A549 treated with AZD9567 at 1 μM for 4 hours (cell line): ENCODE measurements around the gene CFTR. TPM values are rescaled to one million over a fixed set of nuclear protein-coding genes. Genes with fewer than 3 reads are reported as not detected.

Experiments
- total RNA-seq: library from RNA; stranded (reverse); fragments of 200-300 nt; extraction: Qiagen RNA extraction; gene quantifications from 5 replicates; pipeline ENCODE4 v1.2.3, GENCODE V29; 2022; ENCODE audit not compliant: insufficient read depth

Gene CFTR
- 0.01 to 0.08 TPM in 2 of 5 replicates, not detected in the others for total RNA-seq

DNA sequence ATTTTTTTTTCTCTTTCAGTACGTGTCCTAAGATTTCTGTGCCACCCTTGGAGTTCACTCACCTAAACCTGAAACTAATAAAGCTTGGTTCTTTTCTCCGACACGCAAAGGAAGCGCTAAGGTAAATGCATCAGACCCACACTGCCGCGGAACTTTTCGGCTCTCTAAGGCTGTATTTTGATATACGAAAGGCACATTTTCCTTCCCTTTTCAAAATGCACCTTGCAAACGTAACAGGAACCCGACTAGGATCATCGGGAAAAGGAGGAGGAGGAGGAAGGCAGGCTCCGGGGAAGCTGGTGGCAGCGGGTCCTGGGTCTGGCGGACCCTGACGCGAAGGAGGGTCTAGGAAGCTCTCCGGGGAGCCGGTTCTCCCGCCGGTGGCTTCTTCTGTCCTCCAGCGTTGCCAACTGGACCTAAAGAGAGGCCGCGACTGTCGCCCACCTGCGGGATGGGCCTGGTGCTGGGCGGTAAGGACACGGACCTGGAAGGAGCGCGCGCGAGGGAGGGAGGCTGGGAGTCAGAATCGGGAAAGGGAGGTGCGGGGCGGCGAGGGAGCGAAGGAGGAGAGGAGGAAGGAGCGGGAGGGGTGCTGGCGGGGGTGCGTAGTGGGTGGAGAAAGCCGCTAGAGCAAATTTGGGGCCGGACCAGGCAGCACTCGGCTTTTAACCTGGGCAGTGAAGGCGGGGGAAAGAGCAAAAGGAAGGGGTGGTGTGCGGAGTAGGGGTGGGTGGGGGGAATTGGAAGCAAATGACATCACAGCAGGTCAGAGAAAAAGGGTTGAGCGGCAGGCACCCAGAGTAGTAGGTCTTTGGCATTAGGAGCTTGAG, at the start of gene CFTR:
Gene CFTR (plus strand): TSS at position 801 of the 830 bp plus-strand sequence. CDS start 70 bp downstream, outside the sequence.

Other genes starting within 250 kb of the CFTR start
- 0.03 TPM in 1 of 5 replicates, not detected in the others for gene WNT2, start 157.0 kb upstream of the CFTR start, total RNA-seq
- gene ASZ1, start 52.5 kb upstream of the CFTR start, total RNA-seq, result not detected in 5 replicates